Omental fat pad (tissue), 4 donors: Measurements from ENCODE around the gene OR51A7. TPM values are rescaled to one million over a fixed set of nuclear protein-coding genes. Genes with fewer than 3 reads are reported as not detected.

ENCODE experiments used
- ATAC-seq: fragments of 150-250 bp; one replicate; pipeline ENCODE4 v1.9.1; 2016; ENCODE audit warnings: mild to moderate bottlenecking, moderate library complexity; ENCODE audit not compliant: low FRiP score
- DNase-seq: peaks from one replicate; pipeline ENCODE4 v3.0.0-alpha.2; 2019; ENCODE audit warnings: low spot score
- total RNA-seq, 4 donors: library from RNA; depleted of rRNA; stranded (reverse); fragments of >200 nt; gene quantifications; one replicate each; pipeline ENCODE4 v1.1.0, GENCODE V29; 2016
- TF ChIP-seq, protein P1 (sequence below), 3 donors: fragments of 450-650 bp; IDR thresholded peaks; one replicate each; pipeline ENCODE4 v1.5.1; 2016 to 2017; ENCODE audit warnings: antibody characterized with exemption in 3 of 3, mild to moderate bottlenecking in 3 of 3, moderate library complexity in 2 of 3

The OR51A7 gene
- total RNA-seq, 4 donors from 2014 or later, result not detected

DNA sequence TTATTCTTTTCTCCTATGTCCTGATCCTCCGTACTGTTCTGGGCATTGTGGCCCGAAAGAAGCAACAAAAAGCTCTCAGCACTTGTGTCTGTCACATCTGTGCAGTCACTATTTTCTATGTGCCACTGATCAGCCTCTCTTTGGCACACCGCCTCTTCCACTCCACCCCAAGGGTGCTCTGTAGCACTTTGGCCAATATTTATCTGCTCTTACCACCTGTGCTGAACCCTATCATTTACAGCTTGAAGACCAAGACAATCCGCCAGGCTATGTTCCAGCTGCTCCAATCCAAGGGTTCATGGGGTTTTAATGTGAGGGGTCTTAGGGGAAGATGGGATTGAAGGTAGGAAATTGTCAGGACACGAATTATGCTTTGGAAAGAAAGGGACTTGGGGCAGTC, 21.0 kb upstream of the OR51A7 start:
- no peak for DNase-seq
- TF ChIP-seq, protein P1, sequence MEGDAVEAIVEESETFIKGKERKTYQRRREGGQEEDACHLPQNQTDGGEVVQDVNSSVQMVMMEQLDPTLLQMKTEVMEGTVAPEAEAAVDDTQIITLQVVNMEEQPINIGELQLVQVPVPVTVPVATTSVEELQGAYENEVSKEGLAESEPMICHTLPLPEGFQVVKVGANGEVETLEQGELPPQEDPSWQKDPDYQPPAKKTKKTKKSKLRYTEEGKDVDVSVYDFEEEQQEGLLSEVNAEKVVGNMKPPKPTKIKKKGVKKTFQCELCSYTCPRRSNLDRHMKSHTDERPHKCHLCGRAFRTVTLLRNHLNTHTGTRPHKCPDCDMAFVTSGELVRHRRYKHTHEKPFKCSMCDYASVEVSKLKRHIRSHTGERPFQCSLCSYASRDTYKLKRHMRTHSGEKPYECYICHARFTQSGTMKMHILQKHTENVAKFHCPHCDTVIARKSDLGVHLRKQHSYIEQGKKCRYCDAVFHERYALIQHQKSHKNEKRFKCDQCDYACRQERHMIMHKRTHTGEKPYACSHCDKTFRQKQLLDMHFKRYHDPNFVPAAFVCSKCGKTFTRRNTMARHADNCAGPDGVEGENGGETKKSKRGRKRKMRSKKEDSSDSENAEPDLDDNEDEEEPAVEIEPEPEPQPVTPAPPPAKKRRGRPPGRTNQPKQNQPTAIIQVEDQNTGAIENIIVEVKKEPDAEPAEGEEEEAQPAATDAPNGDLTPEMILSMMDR (IDR thresholded peaks at IDR 0.05), result no peak
- no peak for ATAC-seq

GRCh38 chr11:4884361-4884760, 19.2 kb upstream of the OR51A7 start:
- no peak for ATAC-seq
- TF ChIP-seq, protein P1 (IDR thresholded peaks at IDR 0.05), result no peak
- DNase-seq, result no peak

GRCh38 chr11:4886186-4886585, 17.4 kb upstream of the OR51A7 start:
- DNase-seq (no peak), ATAC-seq (no peak)
- TF ChIP-seq, protein P1 (IDR thresholded peaks at IDR 0.05), result no peak

GRCh38 chr11:4887591-4887990, 16.0 kb upstream of the OR51A7 start:
- ATAC-seq (no peak), DNase-seq (no peak)
- TF ChIP-seq, protein P1 (IDR thresholded peaks at IDR 0.05), result no peak

DNA sequence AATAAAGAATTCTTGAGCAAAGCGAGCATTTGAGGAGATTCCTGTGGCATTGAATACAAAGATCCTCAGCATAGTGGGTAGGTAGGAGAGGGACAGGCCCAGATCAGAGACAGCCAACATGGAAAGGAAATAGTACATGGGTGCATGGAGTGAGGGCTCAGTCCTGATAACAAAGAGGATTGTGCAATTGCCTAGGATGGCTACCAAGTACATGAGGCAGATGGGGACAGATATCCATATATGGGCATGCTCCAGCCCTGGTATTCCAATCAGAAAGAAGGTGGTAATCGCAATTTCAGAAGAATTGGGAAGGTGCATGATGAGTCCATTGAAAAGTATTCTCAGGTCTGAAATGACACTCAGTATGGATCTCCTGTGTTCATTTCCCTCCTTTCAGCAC, 13.3 kb upstream of the OR51A7 start:
- TF ChIP-seq, protein P1 (IDR thresholded peaks at IDR 0.05), result no peak
- ATAC-seq (no peak), DNase-seq (no peak)

GRCh38 chr11:4891996-4892640, 11.5 kb upstream of the OR51A7 start:
- DNase-seq (no peak), ATAC-seq (no peak)
- TF ChIP-seq, protein P1 (IDR thresholded peaks at IDR 0.05), result no peak

- no peak for DNase-seq
- no peak for ATAC-seq
- TF ChIP-seq, protein P1 (IDR thresholded peaks at IDR 0.05), result no peak
Measured at GRCh38 chr11:4916581-4916980, 13.0 kb downstream of the OR51A7 start.
